ENCODE data around the gene ACKR4. TPM values are rescaled to one million over a fixed set of nuclear protein-coding genes. Genes with fewer than 3 reads are reported as not detected.

Gene ACKR4
- total and polyA plus RNA-seq, 2 of the 8 experiments (the other 6 are each of a cell fraction or from before 2014, with no cell fraction given): not detected

DNA sequence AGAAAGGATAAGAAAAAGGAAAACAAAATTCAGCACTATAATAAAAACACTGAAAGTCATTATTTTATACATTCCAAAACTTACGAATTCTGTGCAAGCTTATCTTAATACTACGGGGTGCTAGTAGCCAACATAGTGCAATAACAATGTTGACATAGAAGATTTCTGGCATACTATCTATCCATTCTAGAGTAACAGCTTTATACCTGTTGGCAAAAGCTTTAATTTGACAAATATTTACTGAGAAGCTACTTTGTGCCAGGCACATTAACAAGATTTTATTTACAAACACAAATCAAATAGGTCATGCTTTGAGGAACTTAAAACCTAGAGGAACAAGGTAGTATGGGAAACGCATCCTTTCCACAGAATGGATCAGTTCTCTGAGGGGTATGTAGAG is 1.1 kb downstream of the ACKR4 start:
- Histone ChIP-seq H4K20me1 (replicated peaks in 1 of 2; ENCODE audit: control insufficient read depth in 1 of 2, insufficient read depth in 2 of 2, low read length in 2 of 2) (no peaks in the 10 kb centered on the region), H3K27me3 (replicated peaks in 1 of 4; ENCODE audit: control insufficient read depth in 3 of 4, extremely low read depth in 1 of 4, insufficient read depth in 3 of 4, low read length in 3 of 4) (no peaks in the 10 kb centered on the region), H3K79me2 (ENCODE audit: control insufficient read depth in 1 of 2, insufficient read depth in 2 of 2, low read length in 2 of 2) (no peaks in the 10 kb centered on the region), H3K4me2 (ENCODE audit: insufficient read depth in 1 of 2, low read depth in 2 of 2, low read length in 2 of 2) (no peak overlapping the region), H3K4me3 (ENCODE audit: extremely low read depth in 1 of 4, insufficient read depth in 2 of 4, low read depth in 3 of 4, low read length in 4 of 4) (no peak overlapping the region), H3K56ac (replicated peaks; ENCODE audit: insufficient read length, low read depth, low read length) (no peak overlapping the region), H3K79me1 (ENCODE audit: low read depth, low read length) (no peaks in the 10 kb centered on the region), H2BK5ac (ENCODE audit: low read depth, low read length) (no peak overlapping the region), H3K4me1 (replicated peaks in 1 of 4; ENCODE audit: control insufficient read depth in 3 of 4, insufficient read depth in 4 of 4, low read length in 3 of 4) (no peaks in the 10 kb centered on the region; a peak in 1 of 7 replicates), H4K8ac (ENCODE audit: extremely low read depth, insufficient read depth, low read length) (no peak overlapping the region), H3K36me3 (ENCODE audit: control insufficient read depth in 2 of 4, insufficient read depth in 4 of 4, low read length in 3 of 4) (no peaks in the 10 kb centered on the region; a peak in 1 of 8 replicates), H4K91ac (replicated peaks; ENCODE audit: insufficient read length, low read length) (no peak overlapping the region), H2BK12ac (ENCODE audit: low read depth, low read length) (no peak overlapping the region), H2BK15ac (ENCODE audit: low read length) (no peak overlapping the region), H4K5ac (ENCODE audit: insufficient read length, low read depth, low read length) (no peak overlapping the region), H3K23ac (ENCODE audit: insufficient read length) (no peak overlapping the region), H3K4ac (replicated peaks; ENCODE audit: insufficient read length, low read depth, low read length) (no peak overlapping the region), H3K9me3 (ENCODE audit: insufficient read depth in 2 of 2, low read depth in 1 of 2, low read length in 1 of 2) (no peaks in the 10 kb centered on the region), H3K18ac (ENCODE audit: extremely low read depth, low read length) (no peak overlapping the region), H2BK20ac (ENCODE audit: low read length) (no peak overlapping the region), H2BK120ac (replicated peaks; ENCODE audit: low read depth, low read length) (no peak overlapping the region), H2AK5ac (ENCODE audit: low read depth, low read length) (no peak overlapping the region), H3K14ac (ENCODE audit: insufficient read length) (no peak overlapping the region), H3K9ac (replicated peaks in 1 of 4; ENCODE audit: extremely low read depth in 1 of 4, low read depth in 3 of 4, low read length in 3 of 4) (no peak overlapping the region), H2AFZ (ENCODE audit: low read length) (no peak overlapping the region), H3K27ac (ENCODE audit: low read depth, low read length) (no peak overlapping the region), H3K23me2 (ENCODE audit: low read depth, low read length) (no peaks in the 10 kb centered on the region)
- DNase-seq (ENCODE audit: low read depth in 1 of 2, low spot score in 2 of 2): no peak
- 91% methylated on average over 3 of the region's 3 CpGs; no CpG with 5 or more reads in 1 of the 2 experiments for WGBS, 2 experiments (ENCODE audit: extremely low coverage in 1 of 2, insufficient coverage in 1 of 2, insufficient read length in 1 of 2, insufficient replicate concordance in 2 of 2, low coverage in 1 of 2, low lambda C conversion rate in 2 of 2, missing lambda C conversion rate in 1 of 2)
- TF ChIP-seq KDM4A (IDR thresholded peaks at IDR 0.05; ENCODE audit: low read depth, low read length, severe bottlenecking): no peak
- TF ChIP-seq JUND (IDR thresholded peaks at IDR 0.05; ENCODE audit: low read length): no peak
- TF ChIP-seq SP2 (IDR thresholded peaks at IDR 0.05; ENCODE audit: low read length): no peak
- no peak for TF ChIP-seq SIX5 (IDR thresholded peaks at IDR 0.05; ENCODE audit: low read depth, low read length)
- TF ChIP-seq SUZ12 (IDR thresholded peaks at IDR 0.05; ENCODE audit: low read length): no peak
- TF ChIP-seq BRCA1 (IDR thresholded peaks at IDR 0.05; ENCODE audit: low read depth, low read length): no peak
- TF ChIP-seq HDAC6 (IDR thresholded peaks at IDR 0.05; ENCODE audit: low read depth, low read length): no peak
- TF ChIP-seq ZNF274 (IDR thresholded peaks at IDR 0.05; ENCODE audit: borderline replicate concordance, extremely low read depth, low read length): no peak
- no peak for TF ChIP-seq CEBPB (IDR thresholded peaks at IDR 0.05; ENCODE audit: low read depth, low read length)
- TF ChIP-seq EP300 (IDR thresholded peaks at IDR 0.05; ENCODE audit: borderline replicate concordance in 1 of 2, low read depth in 2 of 2, low read length in 2 of 2): no peak
- TF ChIP-seq TAF1 (IDR thresholded peaks at IDR 0.05; ENCODE audit: low read depth, low read length): no peak
- TF ChIP-seq YY1 (IDR thresholded peaks at IDR 0.05; ENCODE audit: low read depth, low read length): no peak
- TF ChIP-seq TAF7 (optimal IDR thresholded peaks at IDR 0.05; ENCODE audit: borderline replicate concordance, low read depth, low read length): no peak
- CTCF ChIA-PET (ENCODE audit: partially characterized antibody): no interaction called here
- FAIRE-seq: no peak
- POLR2A ChIA-PET (ENCODE audit: partially characterized antibody): no interaction called here
